ENCODE measurements around the gene DUOXA2.

DNA sequence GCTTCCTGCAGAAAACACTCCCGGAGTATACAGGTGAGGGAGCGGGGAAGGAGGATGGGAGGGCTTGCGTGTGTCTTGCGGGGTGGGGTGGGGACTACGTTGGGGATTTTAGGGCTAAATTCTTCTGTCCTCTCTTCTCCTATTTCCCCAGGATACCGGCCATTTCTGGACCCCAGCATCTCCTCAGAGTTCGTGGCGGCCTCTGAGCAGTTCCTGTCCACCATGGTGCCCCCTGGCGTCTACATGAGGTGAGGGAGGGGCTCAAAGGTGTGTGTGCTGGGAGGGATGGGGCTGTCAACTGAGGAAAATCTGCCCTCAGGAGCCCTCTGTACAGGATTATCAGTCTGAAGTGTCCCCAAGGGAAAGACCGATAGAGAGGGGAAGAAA is 22.2 kb downstream of the DUOXA2 start:
- no peak for TF ChIP-seq POLR2A (IDR thresholded peaks at IDR 0.05)
- TF ChIP-seq, protein P1, sequence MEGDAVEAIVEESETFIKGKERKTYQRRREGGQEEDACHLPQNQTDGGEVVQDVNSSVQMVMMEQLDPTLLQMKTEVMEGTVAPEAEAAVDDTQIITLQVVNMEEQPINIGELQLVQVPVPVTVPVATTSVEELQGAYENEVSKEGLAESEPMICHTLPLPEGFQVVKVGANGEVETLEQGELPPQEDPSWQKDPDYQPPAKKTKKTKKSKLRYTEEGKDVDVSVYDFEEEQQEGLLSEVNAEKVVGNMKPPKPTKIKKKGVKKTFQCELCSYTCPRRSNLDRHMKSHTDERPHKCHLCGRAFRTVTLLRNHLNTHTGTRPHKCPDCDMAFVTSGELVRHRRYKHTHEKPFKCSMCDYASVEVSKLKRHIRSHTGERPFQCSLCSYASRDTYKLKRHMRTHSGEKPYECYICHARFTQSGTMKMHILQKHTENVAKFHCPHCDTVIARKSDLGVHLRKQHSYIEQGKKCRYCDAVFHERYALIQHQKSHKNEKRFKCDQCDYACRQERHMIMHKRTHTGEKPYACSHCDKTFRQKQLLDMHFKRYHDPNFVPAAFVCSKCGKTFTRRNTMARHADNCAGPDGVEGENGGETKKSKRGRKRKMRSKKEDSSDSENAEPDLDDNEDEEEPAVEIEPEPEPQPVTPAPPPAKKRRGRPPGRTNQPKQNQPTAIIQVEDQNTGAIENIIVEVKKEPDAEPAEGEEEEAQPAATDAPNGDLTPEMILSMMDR (IDR thresholded peaks at IDR 0.05), result no peak

Measured in upper lobe of left lung (tissue), 4 donors.